ENCODE results near the gene DCHS1.

- TF ChIP-seq NR2C2 (CRISPR knock-in tag; IDR thresholded peaks at IDR 0.05) (no peak), CTCF (IDR thresholded peaks at IDR 0.05) (no peak), ETV6 (CRISPR knock-in tag; IDR thresholded peaks at IDR 0.05) (no peak)
Observed at GRCh38 chr11:6576471-6577373, 78.9 kb downstream of the DCHS1 start.
